Coronary artery (tissue), 2 donors: ENCODE results near the gene QPCT.
A peak's percentile ranks its signal among the peaks of the same experiment; 100 is the strongest.
"Not testable (repeated sequence)": the region's sequence is repeated elsewhere in the genome, so short reads cannot be mapped to it uniquely, and the experiment has no call there.

Experiments
- DNase-seq: peaks from one replicate; pipeline ENCODE4 v3.0.0-alpha.2; 2017; ENCODE audit warnings: low spot score
- H3K27ac ChIP-seq, 2 donors: fragments of 200-600 bp; sonication (generic); one replicate each; pipeline ENCODE4 v1.5.1; 2016 to 2019
- H3K4me3 ChIP-seq: fragments of 200-600 bp; sonication (generic); 2 replicates; pipeline ENCODE4 v1.5.1; 2016; ENCODE audit warnings: mild to moderate bottlenecking, moderate library complexity
- TF ChIP-seq, protein P1 (sequence below): fragments of 200-600 bp; sonication (generic); IDR thresholded peaks from one replicate; pipeline ENCODE4 v1.5.1; 2019; ENCODE audit warnings: antibody characterized with exemption

The QPCT gene

DNA sequence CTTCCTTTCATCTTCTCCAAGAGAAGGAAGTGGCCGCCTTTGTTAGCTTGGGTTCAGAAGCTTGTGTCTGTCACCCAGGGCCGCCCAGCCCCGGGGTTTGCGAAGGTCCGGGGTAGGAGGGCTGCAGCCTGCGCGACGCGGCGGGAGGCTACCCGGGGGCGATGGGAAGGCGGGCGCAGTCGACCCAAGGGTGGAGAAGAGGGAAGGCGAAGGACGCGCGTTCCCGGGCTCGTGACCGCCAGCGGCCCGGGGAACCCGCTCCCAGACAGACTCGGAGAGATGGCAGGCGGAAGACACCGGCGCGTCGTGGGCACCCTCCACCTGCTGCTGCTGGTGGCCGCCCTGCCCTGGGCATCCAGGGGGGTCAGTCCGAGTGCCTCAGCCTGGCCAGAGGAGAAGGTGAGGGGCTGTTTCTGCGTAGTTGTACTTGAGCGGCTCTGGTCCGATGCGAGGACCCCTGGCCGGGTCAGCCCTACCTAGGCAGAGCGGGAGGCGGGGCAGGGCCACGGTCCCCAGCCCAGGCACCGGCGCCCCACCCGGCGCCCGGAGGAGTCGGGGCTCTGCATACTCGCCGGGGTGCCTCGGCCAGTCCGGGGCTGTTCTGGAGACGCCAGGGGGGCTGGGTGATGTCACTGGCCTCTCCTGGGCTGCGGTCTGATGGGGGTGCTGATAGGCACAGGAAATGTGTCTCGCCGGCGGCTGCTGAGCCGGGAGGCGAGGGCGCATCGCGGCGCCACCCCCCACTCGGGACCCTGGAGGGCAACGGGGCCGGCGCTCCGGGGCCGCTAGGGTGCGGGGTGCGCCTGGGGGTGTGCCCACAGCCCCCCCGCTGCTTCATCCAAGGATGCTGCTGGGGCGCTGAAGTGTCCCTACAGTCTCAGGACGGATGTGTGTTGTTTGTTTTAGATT, at the start of gene QPCT:
Gene QPCT (plus strand): TSS at position 178 of the 909 bp plus-strand sequence. CDS start 102 bp downstream, at position 280.
- TF ChIP-seq, protein P1, sequence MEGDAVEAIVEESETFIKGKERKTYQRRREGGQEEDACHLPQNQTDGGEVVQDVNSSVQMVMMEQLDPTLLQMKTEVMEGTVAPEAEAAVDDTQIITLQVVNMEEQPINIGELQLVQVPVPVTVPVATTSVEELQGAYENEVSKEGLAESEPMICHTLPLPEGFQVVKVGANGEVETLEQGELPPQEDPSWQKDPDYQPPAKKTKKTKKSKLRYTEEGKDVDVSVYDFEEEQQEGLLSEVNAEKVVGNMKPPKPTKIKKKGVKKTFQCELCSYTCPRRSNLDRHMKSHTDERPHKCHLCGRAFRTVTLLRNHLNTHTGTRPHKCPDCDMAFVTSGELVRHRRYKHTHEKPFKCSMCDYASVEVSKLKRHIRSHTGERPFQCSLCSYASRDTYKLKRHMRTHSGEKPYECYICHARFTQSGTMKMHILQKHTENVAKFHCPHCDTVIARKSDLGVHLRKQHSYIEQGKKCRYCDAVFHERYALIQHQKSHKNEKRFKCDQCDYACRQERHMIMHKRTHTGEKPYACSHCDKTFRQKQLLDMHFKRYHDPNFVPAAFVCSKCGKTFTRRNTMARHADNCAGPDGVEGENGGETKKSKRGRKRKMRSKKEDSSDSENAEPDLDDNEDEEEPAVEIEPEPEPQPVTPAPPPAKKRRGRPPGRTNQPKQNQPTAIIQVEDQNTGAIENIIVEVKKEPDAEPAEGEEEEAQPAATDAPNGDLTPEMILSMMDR, result no peak
- no peak for DNase-seq
- peak within 1 kb of the TSS; percentile 95 for H3K4me3 ChIP-seq
- H3K27ac ChIP-seq, result peak within 1 kb of the TSS in 1 of 2 donors; percentile 40

DNA sequence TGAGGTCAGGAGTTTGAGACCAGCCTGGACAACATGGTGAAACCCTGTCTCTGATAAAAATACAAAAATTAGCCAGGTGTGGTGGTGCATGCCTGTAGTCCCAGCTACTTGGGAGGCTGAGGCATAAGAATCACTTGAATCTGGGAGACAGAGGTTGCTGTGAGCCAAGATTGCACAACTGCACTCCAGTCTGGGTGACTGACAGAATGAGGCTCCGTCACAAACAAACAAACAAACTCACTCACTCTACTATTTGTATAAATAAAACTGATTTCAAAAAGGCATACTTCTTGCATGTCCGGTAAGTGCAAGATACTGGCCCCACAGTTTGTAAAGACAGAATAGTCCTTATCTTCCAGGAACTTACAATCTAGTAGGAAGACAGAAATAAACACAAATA, 49.6 kb upstream of the QPCT start:
- H3K4me3 ChIP-seq, H3K27ac ChIP-seq, DNase-seq: not testable (repeated sequence)

DNA sequence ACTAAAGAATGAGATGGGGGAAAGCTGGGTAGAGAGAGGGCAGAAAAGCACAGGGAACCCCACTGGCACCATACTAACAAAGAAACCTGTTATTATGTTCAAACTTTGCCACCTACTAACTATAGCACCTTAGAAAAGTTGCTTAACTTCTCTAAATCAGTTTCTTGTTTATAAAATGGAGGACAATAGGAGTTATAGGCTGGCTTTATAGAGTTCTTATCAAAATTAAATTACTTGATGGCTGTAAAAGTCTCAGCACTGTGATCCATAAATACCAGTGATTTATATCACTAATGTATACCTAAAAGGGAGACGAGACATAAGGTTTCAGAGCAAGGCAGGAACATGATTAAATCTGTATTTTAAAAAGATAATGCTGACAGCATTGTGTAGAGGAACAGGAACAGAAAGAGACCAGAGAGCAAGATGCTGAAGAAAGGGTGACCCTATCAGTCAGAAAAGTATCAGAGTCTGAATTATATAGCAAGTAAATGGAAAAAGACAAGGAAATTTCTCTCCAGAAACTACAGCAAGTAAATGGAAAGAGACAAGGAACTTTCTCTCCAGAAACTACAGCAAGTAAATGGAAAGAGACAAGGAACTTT, 48.9 kb upstream of the QPCT start:
- no peak for DNase-seq
- H3K4me3 ChIP-seq, result no peak overlapping the region
- TF ChIP-seq, protein P1, result no peak
- no peak overlapping the region for H3K27ac ChIP-seq

DNA sequence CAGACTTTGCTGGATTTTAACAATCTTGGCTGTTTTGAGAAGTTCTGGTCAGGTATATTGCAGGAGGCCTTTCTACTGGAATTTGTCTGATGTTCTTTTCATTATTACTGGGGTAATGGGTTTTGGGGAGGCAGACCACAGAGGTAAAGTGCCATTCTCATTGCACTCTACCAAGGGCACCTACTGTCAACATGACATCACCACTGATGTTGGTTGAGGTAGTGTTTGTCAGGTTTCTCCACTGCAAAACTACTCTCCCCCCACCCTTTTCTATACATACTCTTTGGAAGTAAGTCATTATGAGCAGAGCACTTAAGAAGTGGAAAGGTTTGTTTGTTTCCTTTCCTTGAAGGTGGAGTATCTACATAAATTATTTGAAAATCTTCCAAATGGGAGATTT, 46.8 kb upstream of the QPCT start:
- TF ChIP-seq, protein P1, result no peak
- Histone ChIP-seq H3K4me3 (no peak overlapping the region), H3K27ac (no peak overlapping the region)
- no peak for DNase-seq

DNA sequence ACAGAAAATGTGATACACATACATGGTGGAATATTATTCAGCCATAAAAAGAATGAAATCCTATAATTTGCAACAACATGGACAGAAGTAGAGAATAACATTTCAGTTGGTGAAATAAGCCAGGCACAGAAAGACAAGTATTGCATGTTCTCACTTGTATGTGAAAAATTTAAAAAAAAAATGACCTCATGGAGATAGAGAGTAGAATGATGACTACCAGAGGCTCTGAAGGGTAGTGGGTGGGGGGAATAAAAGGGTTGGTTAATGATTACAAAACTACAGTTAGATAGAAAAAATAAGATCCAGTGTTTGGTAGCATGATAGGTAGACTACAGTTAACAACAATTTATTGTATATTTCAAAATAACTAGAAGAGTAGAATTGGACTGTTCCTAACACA, 44.3 kb upstream of the QPCT start:
- no peak for DNase-seq
- TF ChIP-seq, protein P1, result no peak
- Histone ChIP-seq H3K27ac (no peak overlapping the region), H3K4me3 (no peak overlapping the region)

DNA sequence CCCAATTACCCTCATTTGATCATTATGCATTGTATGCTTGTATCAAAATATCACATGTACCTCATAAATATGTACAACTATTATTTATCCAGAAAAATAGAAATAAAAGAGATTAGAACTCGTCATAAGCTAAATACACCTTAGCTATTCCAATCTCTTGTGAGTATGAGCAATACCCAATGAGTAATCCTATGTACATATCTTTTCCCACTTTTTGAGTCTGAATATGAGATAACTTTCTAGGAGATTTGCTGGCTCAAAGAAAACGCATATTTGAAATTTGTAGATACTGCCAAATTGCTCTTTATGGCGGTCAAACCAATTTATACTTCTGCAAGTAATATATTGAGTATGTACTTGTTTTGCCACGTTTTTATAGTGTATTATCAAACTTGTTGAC, 43.9 kb upstream of the QPCT start:
- TF ChIP-seq, protein P1, result no peak

DNA sequence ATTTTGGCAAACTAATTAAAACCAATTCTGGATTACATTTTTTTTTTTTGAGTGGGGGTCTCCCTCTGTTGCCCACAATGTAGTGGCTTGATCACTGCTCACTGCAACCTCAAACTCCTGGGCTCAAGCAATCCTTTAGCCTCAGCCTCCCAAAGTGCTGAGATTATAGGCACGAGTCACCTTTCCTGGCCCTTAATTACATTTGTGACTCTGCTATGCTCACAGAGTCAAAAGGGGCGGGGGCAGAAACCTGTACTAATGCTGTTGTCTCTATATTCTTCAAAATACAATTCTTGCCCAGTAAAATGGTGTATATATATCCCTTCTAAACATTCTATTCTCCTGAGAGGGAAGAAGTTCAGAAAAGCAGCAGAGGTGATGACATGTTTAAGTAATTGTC, 43.0 kb upstream of the QPCT start:
- H3K27ac ChIP-seq, result no peak overlapping the region
- no peak for DNase-seq
- H3K4me3 ChIP-seq, result no peak overlapping the region
- TF ChIP-seq, protein P1, result no peak

More for the DNA sequence above, 43.9 kb upstream of the QPCT start:
- no peak for DNase-seq
- Histone ChIP-seq H3K27ac (no peak overlapping the region), H3K4me3 (no peak overlapping the region)
